Measurements from ENCODE around the gene CFP. TPM values are rescaled to one million over a fixed set of nuclear protein-coding genes. Genes with fewer than 3 reads are reported as not detected.
"Not testable (repeated sequence)": the region's sequence is repeated elsewhere in the genome, so short reads cannot be mapped to it uniquely, and the experiment has no call there.

Gene CFP
- total RNA-seq, 1 experiment from 2014 or later: 0.56 TPM

GRCh38 chrX:47605024-47605423 is 24.7 kb downstream of the CFP start:
- DNase-seq (ENCODE audit: low spot score): no peak

- DNase-seq (ENCODE audit: low spot score): not testable (repeated sequence)
These were observed 26.6 kb downstream of the CFP start for GRCh38 chrX:47603125-47603524.

DNA sequence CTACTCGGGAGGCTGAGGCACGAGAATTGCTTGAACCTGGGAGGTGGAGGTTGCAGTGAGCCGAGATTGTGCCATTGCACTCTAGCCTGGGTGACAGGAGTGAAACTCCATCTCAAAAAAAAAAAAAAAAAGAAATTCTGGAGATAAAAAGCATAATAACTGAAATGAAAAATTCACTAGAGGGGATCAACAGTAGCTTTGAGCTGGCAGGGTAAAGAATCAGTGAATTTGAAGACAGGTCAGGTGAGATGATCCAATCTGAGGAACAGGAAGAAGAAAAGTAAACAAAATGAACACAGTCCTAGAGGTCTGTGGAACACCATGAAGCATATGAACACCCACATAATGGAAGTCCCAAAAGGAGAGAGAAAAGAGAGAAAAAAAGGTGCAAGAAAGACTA is 32.5 kb downstream of the CFP start:
- DNase-seq (ENCODE audit: low spot score): no peak

GRCh38 chrX:47596256-47596655 is 33.5 kb downstream of the CFP start:
- DNase-seq (ENCODE audit: low spot score): no peak

- no peak for DNase-seq (ENCODE audit: low spot score)
These were observed 33.9 kb downstream of the CFP start for GRCh38 chrX:47595716-47596251.

DNA sequence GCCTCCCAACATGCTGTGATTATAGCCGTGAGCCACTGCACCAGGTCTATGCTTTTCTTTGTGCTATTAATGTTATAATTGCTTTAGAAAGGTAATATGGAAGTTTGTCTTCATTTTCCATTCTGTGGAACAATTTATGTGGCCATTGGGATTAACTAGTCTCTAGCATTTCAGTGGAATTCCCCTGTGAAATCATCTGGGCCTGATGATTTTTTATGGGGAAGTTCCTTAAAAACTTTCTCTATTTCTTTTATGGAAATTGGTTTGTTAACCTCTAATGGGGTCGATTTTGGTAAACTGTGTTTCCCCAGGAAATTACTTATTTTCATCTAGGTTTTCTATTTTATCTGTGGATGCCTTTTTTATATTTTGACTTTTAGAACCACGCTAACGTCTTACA is 36.2 kb downstream of the CFP start:
- no peak for DNase-seq (ENCODE audit: low spot score)

DNA sequence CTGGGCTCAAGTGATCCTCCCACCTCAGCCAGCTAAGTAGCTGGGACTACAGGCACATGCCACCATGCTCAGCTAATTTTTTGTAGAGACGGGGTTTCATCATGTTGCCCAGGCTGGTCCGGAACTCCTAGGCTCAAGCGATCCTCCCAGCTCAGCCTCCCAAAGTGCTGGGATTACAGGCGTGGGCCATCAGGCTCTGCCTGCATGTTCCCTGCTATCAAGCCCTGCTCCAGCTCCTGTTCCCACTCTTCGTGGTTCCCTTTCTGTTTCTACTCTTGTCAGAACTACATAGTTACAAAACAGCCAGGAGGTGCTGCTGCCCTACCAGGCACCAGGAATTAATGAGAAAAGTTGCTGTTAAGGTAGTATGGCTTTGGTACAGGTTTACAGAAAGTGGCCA is 38.7 kb downstream of the CFP start:
- no peak for DNase-seq (ENCODE audit: low spot score)

DNA sequence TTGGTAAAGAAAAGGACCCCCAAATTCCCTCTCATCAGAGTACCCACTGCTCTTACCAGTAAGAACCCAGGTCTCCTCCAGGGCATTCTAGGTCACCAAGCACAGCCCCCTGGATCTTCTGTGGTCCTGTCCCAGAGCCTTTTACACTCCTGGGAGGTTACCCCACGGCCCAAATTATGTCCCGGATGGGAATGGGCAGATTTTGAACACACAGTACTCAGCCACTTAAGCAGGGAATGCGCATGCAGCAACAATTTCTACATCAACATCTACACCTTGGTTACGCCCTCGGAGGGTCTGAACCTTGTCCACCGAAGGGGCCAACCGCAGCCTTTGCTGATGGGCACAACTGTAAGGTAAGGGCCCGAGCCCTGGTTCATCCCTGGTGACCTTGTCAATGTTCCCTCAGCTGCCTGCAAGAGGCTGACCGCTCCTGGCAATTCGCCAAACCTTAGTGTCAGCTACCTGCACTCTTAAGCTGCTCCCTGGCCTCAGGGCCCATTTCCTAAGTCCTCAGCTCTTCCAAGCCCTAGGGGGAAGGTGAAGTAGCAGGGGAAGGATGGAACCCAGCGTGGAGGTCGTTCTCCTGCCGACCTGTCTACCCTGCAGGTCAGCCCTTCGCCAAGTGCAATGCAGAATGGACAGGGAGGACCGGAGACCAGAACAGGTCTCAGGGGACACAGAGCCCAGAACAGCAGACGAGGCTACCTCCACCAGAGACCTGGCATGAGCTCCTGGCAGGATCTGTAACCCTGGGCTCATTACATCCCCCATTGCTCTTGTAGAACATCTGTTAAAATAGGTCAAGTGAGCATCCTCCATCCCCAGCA is 41.6 kb downstream of the CFP start:
- DNase-seq (ENCODE audit: low spot score): no peak

DNA sequence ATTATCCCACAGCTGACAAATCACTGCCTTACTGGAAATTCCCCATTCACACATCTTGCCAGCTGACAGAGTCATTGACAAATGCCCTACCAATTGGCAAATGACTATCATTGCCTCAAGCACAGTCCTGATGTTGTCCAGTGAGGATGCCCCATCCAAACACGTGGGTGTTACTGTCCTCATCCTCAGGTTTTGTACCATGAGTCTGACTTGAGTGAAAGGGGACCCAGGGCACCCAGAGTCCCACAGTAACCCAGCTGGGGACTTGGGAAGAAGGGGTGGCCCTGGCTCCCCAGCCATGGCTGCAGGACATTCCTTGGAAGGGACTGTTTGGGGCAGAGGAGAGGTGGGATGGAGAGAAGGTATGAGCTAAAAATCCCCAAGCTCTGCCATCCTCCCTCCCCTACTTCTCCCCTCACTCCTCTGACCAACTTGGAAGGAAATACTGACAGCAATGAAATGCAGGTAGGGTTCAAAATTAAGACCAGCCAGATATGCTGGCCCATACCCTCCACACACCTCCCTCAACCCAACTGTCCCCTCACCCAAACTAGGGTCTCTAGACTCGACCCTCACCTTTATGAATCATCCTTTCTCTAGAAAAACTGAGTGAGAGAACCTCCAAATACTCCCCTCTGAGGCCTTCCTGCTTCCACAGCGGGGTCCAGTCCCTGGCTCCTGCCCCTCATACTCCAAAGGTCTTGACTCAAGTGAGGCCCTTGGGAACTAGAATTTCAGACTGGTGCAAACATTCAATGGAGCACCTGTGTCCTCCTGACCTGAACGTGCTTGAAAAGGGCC is 42.4 kb downstream of the CFP start:
- DNase-seq (ENCODE audit: low spot score): no peak

GRCh38 chrX:47586043-47586787 is 43.5 kb downstream of the CFP start:
- no peak for DNase-seq (ENCODE audit: low spot score)

DNA sequence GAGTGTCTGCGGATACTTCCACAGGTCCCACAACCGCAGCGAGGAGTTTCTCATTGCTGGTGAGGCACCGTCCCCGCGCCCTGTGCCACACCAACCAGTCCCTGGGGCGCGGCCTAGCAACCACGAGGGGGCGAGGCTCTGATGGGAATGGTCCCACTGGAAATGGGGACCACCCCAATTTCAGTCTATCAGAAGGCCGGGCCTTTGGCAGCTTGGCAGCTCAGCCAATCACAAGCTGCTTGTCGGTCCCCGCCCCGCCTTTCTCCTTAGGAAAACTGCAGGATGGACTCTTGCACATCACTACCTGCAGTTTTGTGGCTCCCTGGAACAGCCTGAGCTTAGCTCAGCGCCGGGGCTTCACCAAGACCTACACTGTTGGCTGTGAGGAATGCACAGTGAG is 44.5 kb downstream of the CFP start:
- no peak for DNase-seq (ENCODE audit: low spot score)

DNA sequence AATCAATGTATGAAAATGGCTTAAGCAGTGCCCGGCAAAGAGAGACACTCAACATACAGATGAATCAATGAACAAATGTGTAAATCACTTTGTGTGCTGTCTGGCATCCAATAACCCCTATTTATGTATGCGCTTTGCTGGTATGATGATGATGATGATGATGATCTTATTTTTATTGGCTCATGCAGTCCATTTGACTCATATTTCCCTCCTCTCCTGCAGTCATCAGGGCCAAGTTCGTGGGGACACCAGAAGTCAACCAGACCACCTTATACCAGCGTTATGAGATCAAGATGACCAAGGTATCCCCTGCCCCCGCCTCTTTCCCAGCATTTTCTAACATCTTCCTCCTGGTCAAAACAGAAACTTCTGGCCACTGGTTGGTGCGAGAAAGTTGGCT is 45.0 kb downstream of the CFP start:
- no peak for DNase-seq (ENCODE audit: low spot score)

GRCh38 chrX:47583240-47583861 is 46.4 kb downstream of the CFP start:
- no peak for DNase-seq (ENCODE audit: low spot score)

- peak; percentile 84 for DNase-seq (ENCODE audit: low spot score)
These were observed 47.7 kb downstream of the CFP start, which contains the start of gene TIMP1 for GRCh38 chrX:47581731-47582647. TIMP1 (plus strand) TSS chrX:47582436; CDS start chrX:47583416, 980 bp downstream.

DNA sequence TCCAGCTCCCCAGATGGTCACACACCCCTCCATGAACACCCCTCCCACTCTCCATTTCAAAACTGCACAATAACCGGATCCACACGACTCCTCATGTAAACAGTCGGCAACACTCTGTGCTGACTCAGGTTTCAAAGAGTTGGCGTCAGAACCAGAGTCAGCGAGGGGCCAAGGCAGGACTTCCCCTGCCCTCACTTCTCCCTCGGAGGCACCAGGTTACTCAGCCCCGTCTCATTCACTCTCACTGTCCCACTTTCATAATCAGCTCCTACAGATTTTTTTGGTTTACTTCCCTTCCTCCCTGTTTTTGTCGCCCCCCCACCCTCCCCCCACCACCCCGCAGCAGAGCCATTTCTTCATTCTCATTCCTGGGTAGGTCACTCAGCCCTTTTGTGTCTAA is 50.2 kb downstream of the CFP start:
- DNase-seq (ENCODE audit: low spot score): no peak

- DNase-seq (ENCODE audit: low spot score): no peak
These were observed 51.0 kb downstream of the CFP start for GRCh38 chrX:47578692-47579091.

DNA sequence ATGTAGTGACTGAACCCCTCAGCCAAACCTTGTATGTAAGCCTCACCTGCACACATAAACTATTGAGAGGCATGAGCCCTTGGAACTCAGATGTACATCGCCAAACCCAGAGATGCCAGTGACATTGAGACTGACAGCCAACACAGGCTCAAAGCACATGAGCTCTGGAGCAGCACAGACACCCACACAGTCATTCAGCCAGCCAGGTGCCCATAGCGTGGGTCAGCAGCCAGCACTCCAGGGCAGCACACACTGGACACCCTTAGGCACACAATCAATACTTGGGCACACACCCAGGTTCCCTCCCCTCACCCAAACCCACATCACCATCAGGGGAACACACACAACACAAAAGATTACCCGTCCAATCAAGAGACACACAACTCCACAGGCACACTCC is 51.8 kb downstream of the CFP start:
- no peak for DNase-seq (ENCODE audit: low spot score)

DNA sequence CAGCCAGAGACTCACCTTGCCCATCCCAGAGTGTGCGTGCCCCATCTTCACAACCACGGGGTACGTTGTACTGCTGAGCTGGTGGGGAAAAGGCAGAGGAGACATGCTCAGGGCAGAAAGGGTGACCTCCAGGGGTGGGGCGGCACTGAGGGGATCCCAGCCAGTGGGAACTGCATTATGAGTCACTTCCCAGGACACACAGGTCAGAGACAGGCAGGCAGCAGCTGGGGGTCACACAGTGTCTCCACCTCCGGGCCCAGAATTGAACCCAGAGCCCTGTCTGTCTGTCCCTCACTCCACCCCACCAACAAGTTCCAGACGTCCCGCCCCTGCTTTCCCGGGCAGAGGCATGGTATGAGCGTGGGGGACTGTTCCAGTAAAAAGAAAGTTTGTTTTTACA is 52.3 kb downstream of the CFP start:
- DNase-seq (ENCODE audit: low spot score): no peak

DNA sequence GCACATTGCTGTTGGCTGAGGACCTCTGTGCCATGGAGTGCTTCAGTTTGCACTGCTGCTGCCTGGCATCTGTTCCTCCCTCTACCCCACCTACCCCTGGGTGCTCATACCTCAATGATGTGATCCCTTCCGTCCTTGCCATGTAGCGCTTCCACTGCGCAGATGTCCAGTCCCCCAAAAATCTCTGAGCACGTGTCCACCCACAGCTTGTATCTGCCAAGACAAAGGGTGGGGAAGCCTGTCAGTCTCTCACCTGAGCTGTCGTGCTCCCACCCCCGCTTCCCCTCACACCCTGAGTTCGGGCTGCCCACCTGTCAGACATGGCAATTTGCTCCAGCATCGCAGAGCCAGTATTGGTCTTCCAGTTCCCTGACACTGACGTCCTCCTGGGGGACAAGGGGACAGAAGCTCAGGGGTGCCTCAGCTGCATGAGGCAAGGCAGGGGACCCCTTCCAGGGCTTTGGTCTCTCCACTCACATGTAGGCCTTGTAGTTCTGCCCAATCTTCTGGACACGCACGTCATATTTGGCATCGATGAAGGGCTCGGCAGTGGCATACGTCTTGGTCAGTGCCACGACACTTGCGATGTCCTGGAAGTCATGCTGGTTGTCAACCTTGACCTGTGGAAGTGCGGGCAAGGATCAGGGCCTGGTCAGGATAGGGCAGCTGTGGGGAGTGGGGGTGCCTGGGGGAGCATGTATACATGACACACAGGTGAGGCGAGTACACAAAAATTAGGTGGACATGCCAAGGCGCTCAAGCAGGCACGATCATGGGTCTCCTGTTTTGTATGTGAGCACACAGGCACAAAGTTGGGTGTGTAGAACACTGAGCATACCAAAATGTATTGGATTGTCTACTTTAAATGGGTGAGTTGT is 53.5 kb downstream of the CFP start:
- DNase-seq (ENCODE audit: low spot score): no peak
